C4-2B (cell line): ENCODE data around the gene GHRH.

Experiments
- CTCF ChIP-seq: fragments of 450-650 bp; conservative IDR thresholded peaks from 2 replicates; pipeline ENCODE4 v1.5.1; 2017; ENCODE audit warnings: mild to moderate bottlenecking
- ZFX ChIP-seq: fragments of 450-650 bp; IDR thresholded peaks from 2 replicates; pipeline ENCODE4 v1.6.1; 2017

DNA sequence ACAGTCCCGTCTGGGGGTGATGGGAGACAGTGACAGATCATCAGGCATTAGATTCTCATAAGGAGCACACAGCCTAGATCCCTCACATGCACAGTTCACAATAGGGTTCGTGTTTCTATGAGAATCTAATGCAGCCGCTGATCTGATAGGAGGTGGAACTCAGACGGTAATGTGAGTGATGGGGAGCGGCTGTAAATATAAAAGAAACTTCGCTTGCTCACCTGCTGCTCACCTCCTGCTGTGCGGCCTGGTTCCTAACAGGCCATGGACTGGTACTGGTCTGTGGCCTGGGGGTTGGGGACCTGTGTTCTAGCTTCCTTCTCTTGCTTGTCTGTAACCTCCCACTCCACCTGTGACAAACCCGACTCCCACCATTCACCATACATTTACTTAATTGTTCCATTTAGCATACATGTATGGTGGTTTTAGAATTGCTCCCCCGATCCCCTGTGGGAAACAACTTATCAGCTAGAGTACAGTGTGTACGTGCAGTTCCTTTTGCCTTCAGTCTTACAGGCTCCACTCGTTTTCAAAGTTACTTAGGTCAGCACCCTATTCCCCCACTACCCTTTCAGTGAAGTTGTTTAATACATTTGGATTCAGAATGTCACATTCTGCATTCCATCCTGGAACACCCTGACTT is 31.8 kb upstream of the GHRH start:
- TF ChIP-seq CTCF (no peak), ZFX (no peak)
